OCI-LY1 (cell line): Measurements from ENCODE around the gene TMIGD1.
"Not testable (repeated sequence)": the region's sequence is repeated elsewhere in the genome, so short reads cannot be mapped to it uniquely, and the experiment has no call there.

Experiments
- H2AFZ ChIP-seq: fragments of 200-600 bp; sonication (generic), shearing (Covaris generic); 2 replicates; pipeline ENCODE4 v1.6.0; 2014; ENCODE audit warnings: antibody characterized with exemption, mild to moderate bottlenecking, low read length
- H3F3A ChIP-seq: fragments of 200-600 bp; sonication (generic), shearing (Covaris generic); 2 replicates; pipeline ENCODE4 v1.6.0; 2014; ENCODE audit warnings: mild to moderate bottlenecking, antibody characterized with exemption, low read length, moderate library complexity; ENCODE audit not compliant: insufficient read depth
- H3K27ac ChIP-seq: fragments of 200-600 bp; sonication (generic); 2 replicates; pipeline ENCODE4 v1.5.1; 2014; ENCODE audit warnings: low read length, mixed run types, mild to moderate bottlenecking, low read depth; ENCODE audit not compliant: poor library complexity, severe bottlenecking
- H3K27me3 ChIP-seq: fragments of 200-600 bp; sonication (generic); 2 replicates; pipeline ENCODE4 v1.6.0; 2014; ENCODE audit warnings: antibody characterized with exemption, mild to moderate bottlenecking, low read length, moderate library complexity; ENCODE audit not compliant: insufficient read depth
- H3K36me3 ChIP-seq: fragments of 200-600 bp; sonication (generic); 2 replicates; pipeline ENCODE4 v1.6.1; 2014; ENCODE audit warnings: mild to moderate bottlenecking, antibody characterized with exemption, low read length, moderate library complexity, mixed read lengths; ENCODE audit not compliant: insufficient read depth
- H3K4me1 ChIP-seq: fragments of 200-600 bp; sonication (generic); 2 replicates; pipeline ENCODE4 v1.5.1; 2014; ENCODE audit warnings: mild to moderate bottlenecking, low read length, moderate library complexity; ENCODE audit not compliant: insufficient read depth, severe bottlenecking
- H3K4me2 ChIP-seq: fragments of 200-600 bp; sonication (generic), shearing (Covaris generic); 2 replicates; pipeline ENCODE4 v1.6.1; 2014; ENCODE audit warnings: low read length
- H3K4me3 ChIP-seq: fragments of 200-600 bp; sonication (generic); 2 replicates; pipeline ENCODE4 v1.5.1; 2014; ENCODE audit warnings: low read length, low read depth, mild to moderate bottlenecking, mixed read lengths; ENCODE audit not compliant: poor library complexity, severe bottlenecking
- H3K79me2 ChIP-seq: fragments of 200-600 bp; shearing (Covaris generic); 2 replicates; pipeline ENCODE4 v1.6.1; 2016; ENCODE audit warnings: mixed run types, low read length, mixed read lengths; ENCODE audit not compliant: insufficient read depth
- H3K9ac ChIP-seq: fragments of 200-600 bp; sonication (generic), shearing (Covaris generic); 2 replicates; pipeline ENCODE4 v1.6.1; 2014; ENCODE audit warnings: mild to moderate bottlenecking, low read length, mixed read lengths
- H3K9me2 ChIP-seq: fragments of 200-600 bp; sonication (generic), shearing (Covaris generic); 2 replicates; pipeline ENCODE4 v1.6.1; 2014; ENCODE audit warnings: low read depth, mild to moderate bottlenecking, low read length, mixed read lengths
- H3K9me3 ChIP-seq: fragments of 200-600 bp; shearing (Covaris generic); 2 replicates; pipeline ENCODE4 v1.6.1; 2014; ENCODE audit warnings: low read length, mixed read lengths
- H4K20me1 ChIP-seq: fragments of 200-600 bp; sonication (generic), shearing (Covaris generic); 2 replicates; pipeline ENCODE4 v1.6.0; 2016; ENCODE audit warnings: mild to moderate bottlenecking, low read length; ENCODE audit not compliant: insufficient read depth
- CTCF ChIP-seq: fragments of 200-600 bp; sonication (generic), shearing (Covaris generic); IDR thresholded peaks from 2 replicates; pipeline ENCODE4 v1.5.1; 2017; ENCODE audit warnings: mild to moderate bottlenecking, antibody characterized with exemption, low read length, moderate library complexity, mixed read lengths
- EZH2 ChIP-seq: fragments of 200-600 bp; sonication (generic), shearing (Covaris generic); IDR thresholded peaks from 2 replicates; pipeline ENCODE4 v1.8.0; 2017; ENCODE audit warnings: borderline replicate concordance, mixed run types, mild to moderate bottlenecking, antibody characterized with exemption, low read length, moderate library complexity, mixed read lengths

The TMIGD1 gene

GRCh38 chr17:30344283-30345088, 10.6 kb upstream of the TMIGD1 start:
- TF ChIP-seq CTCF (no peak), EZH2 (no peak)
- Histone ChIP-seq H3K4me3 (no peak overlapping the region), H2AFZ (0 out of 2 replicates have a peak overlapping the region, but pooled peaks have one; percentile 7), H3K4me1 (peaks cover 17% of the 10 kb centered on the region), H3K79me2 (no peaks in the 10 kb centered on the region), H3K27me3 (no peaks in the 10 kb centered on the region), H3K9ac (no peak overlapping the region), H3F3A (no peaks in the 10 kb centered on the region), H3K36me3 (no peaks in the 10 kb centered on the region), H3K4me2 (no peak overlapping the region), H3K27ac (no peak overlapping the region), H4K20me1 (no peaks in the 10 kb centered on the region), H3K9me2 (no peaks in the 10 kb centered on the region), H3K9me3 (no peaks in the 10 kb centered on the region)

- Histone ChIP-seq H2AFZ (no peak overlapping the region), H3K36me3 (no peaks in the 10 kb centered on the region), H3K4me2 (no peak overlapping the region), H3K4me3 (no peak overlapping the region), H3K9me2 (no peaks in the 10 kb centered on the region), H4K20me1 (no peaks in the 10 kb centered on the region), H3K9me3 (no peaks in the 10 kb centered on the region), H3K27me3 (no peaks in the 10 kb centered on the region), H3K9ac (no peak overlapping the region), H3K27ac (no peak overlapping the region), H3K4me1 (peaks cover 17% of the 10 kb centered on the region), H3F3A (no peaks in the 10 kb centered on the region), H3K79me2 (no peaks in the 10 kb centered on the region)
- TF ChIP-seq EZH2: no peak
- no peak for TF ChIP-seq CTCF
Observed at GRCh38 chr17:30343796-30344195, 9.9 kb upstream of the TMIGD1 start.

- not testable (repeated sequence) for H3K79me2 ChIP-seq, H3K9ac ChIP-seq, H3F3A ChIP-seq, H3K4me2 ChIP-seq, H3K4me3 ChIP-seq, H2AFZ ChIP-seq, H3K27me3 ChIP-seq, H3K9me3 ChIP-seq, H4K20me1 ChIP-seq, H3K27ac ChIP-seq, H3K36me3 ChIP-seq, H3K9me2 ChIP-seq
- peaks cover 17% of the 10 kb centered on the region for H3K4me1 ChIP-seq
Observed at GRCh38 chr17:30343244-30343643, 9.4 kb upstream of the TMIGD1 start.
